GM21381 (cell line): ENCODE measurements around the gene DOCK8.
"Not testable (repeated sequence)": the region's sequence is repeated elsewhere in the genome, so short reads cannot be mapped to it uniquely, and the experiment has no call there.

Experiments used
- ATAC-seq: cut with Tn5 transposase; IDR thresholded peaks from one replicate; pipeline ENCODE4 v1.9.1; 2021; ENCODE audit warnings: mild to moderate bottlenecking, moderate library complexity; ENCODE audit not compliant: unreplicated experiment

The DOCK8 gene

DNA sequence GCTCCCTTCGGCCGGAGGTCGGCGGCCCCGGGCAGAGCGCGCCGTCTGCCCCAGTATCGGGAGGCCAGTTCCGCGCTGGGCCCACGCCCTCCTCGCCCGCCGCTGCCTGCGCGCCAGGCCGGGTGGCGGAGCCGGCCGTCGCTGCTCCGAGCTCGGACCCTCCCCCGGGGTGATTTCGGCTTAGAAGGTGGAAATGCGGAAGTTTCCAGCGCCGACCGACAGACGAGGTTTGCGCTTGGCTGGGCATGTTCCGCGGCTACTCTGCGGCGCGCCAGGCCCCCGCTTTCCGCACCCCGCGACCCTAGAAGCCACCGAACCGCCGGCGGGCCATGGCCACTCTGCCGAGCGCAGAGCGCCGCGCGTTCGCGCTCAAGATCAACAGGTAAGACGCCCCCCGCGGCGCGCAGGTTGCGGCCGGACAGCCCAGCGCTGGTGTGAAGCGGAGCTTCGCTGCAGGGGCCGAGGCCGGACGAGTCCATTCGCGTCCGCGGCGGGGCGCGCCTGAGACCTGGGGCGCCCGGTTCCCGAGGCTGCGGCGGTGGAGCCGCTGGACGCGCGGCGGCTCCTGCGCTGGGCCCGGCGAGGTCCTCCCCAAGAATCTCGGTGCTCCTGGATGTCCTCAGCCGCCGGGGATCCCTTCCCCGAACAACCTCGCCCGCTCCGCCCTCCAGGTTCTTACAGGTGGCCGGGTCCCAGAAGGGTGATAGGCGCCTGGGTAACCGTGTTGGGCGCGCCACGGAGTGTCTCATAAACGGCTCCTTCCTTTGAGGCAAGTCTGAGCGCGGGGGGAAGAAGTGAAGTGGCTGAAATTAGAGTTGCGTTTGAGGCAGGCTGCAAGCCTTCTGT is at the start of gene DOCK8:
Gene DOCK8 (plus strand): TSS at position 218 of the 846 bp plus-strand sequence. CDS start 112 bp downstream, at position 330.
- peak; percentile 89 for ATAC-seq

DNA sequence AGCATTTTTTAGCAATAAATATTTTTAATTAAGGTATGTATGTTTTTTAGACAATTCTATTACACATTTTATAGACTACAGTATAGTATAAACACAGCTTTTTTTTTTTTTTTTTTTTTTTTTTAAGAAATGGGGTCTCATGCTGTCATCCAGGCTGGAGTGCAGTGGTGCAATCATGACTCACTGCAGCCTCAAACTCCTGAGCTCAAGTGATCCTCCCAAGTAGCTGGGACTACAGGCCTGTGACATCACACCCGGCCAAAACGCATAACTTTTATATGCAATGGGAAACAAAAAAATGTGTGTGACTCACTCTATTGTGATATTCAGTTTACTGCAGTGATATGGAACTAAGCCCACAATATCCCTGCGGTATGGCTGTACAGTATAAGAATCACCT is 44.9 kb upstream of the DOCK8 start:
- not testable (repeated sequence) for ATAC-seq

DNA sequence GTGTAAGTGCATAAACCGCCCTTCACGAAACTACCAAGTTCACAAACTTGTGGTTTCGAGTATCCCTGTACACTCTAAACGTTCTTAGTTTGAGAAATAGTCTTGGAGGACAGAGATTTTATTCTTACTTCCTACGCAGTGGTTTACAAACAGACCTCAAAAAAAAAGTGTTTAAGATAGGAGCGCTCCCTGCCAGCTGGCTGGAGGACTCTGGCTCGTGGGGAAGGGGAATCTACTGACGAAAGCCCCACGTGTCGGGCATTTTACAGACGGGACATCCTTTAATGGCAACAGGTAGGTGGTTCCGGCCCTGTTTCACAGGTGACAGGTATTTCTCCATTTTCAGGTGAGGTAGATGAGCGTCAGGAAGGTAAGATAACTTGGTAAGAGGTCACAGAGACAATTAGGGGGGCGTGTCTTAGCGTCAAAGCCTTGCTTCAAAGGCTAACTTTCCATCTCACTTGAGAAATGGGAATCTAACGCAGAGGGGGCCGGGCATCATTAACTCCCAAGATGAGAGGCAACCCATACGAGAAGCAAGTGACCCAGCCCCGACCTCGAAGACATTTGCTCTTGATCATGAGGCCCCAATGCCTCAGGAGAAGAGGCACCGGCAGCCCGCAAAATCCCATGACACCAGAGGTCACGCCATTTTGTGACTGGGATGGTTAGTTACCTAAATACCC is 36.4 kb upstream of the DOCK8 start:
- not testable (repeated sequence) for ATAC-seq

DNA sequence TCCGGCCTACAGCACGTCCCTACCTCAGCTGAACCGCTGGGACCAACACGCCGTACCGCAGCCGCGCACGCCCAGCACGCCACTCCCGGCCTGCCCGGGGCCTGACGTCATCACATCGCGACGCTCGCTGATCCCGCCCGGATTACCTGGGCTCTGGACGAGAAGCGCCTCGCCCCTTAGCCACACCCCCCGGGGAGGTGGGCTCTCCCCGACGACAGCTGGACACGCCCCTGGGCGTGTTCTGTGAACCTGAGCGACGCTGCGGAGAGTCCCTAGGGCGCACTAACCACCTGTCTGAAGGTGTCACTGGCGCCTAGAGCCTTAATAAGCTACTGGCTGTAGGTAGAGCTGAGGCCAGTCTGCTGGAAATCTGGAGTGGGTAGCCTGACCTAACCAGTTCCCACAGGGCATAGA is 35.7 kb upstream of the DOCK8 start, which contains the start of gene ZNG1A:
Gene ZNG1A (minus strand): TSS at position 87 of the 414 bp plus-strand sequence. CDS start 87 bp downstream, outside the sequence.
- ATAC-seq: not testable (repeated sequence)

DNA sequence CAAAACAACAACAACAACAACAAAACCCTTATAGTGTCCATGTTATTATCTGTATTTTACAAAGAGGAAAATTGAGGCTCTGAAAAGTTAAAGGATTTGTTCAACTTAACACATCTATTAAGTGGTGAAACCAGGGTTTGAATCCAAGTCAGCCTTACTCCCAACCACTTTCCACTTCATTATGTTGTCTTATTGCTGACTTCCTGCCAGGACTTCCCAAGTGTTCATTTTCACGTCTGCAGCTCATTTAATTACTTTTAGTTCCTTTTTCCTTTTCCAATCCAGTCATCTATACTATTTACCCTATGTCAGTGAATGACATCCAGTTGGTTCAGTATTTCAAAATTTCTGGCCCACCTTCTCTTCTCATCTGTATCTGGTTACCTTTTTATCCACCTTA is 15.1 kb upstream of the DOCK8 start:
- not testable (repeated sequence) for ATAC-seq

DNA sequence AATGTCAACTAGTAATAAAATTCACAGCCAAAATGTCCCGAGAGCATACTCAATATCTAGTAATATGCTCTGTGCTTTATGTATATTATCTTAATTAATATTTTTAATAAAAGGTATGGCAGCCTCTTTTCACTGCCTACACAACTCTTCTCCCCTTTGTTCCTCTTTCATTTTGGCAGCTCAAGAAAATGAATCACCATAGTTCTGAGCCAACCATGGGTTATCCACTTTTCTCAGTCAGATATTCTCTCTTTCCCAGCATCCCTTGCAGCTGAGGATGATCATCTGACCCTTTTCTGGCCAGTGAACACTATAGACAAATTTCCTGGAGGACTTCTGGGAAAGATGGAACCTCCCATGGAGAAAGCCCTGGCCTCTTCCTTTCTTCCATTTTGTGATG is 8.2 kb upstream of the DOCK8 start:
- no peak for ATAC-seq

DNA sequence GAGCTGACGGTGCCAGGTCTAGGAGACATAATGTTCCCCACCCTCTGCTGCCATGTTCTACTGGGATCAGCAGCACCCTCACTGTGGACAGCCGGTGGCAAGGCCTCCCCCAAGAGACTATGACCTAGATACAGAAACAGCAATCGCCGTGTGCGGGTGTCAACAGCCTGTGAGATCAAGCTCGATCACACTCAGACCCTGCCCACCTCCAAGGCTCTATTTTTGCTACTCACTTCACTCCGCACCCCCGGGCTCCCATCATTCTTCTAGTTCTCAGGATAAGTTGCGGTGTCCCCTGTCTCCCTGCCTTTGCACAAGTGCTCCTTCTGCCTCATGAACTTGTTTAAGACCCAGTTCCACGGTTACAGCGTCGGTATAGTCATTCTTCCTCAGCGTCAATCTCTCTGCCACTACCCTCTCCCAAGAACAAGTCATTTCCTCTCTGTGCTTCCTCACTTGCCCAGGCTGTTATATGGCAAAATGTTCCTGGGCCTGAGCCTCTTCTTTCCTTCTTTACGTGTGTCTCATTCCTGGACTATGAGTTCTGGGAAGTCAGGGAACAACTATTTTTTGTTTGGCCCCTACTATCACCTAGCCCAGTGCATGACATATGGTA is 5.4 kb upstream of the DOCK8 start:
- ATAC-seq: no peak

DNA sequence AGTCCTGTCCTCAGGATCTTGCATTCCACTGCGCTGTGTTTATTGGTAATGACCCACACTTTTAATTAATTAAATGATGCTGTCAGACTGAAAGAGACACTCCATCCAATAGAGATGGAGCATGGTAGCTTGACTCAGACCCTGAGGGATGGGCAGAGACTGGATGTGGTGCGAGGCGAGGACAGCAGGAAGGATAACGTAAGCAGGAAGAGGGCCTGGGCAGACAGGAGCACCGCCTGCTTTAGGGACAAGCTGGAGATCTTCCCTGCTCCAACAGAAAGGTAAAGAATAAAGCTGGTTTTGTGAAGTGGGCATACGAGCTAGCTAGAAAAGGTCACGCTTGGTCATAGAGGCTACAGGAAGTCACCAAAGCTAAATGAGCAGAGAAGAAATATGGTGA is 3.6 kb upstream of the DOCK8 start:
- no peak for ATAC-seq

DNA sequence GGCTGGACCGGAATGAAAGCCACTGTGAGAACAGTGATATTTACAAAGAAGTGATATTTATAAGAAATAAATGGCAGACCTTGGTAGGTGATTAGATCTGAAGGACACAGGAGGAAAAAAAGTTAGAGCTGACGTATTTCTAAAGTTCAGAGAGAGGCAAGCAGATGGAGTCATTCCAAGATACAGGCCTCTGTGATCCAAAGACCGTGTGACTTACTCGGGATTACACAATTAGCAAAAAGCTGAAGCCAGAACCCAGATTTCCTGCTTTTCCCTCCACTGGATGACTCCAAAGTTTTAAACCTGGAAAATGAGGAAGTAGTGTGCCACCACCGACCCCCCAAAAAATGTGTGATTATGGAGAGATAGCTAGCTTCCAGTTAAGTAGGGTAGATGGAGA is 3.1 kb upstream of the DOCK8 start:
- no peak for ATAC-seq

DNA sequence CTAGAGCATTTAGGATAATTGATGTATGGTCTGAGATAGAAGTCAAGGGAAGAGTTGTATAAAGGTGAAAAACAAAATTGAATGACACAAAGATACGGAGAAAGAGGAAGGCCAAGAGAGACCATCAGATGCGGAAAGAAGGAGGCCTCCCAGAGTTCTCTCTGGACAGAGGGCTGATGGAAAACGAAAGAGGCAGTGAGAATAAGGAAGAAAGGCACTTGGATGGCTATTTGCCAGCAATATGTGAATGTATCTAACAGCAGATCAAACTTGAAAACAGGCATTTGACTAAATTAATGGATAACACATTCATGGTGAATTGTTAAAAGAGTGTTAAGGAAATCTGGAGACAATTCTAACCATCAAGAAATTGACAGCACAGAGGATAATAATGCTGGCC is 2.4 kb upstream of the DOCK8 start:
- ATAC-seq: no peak

DNA sequence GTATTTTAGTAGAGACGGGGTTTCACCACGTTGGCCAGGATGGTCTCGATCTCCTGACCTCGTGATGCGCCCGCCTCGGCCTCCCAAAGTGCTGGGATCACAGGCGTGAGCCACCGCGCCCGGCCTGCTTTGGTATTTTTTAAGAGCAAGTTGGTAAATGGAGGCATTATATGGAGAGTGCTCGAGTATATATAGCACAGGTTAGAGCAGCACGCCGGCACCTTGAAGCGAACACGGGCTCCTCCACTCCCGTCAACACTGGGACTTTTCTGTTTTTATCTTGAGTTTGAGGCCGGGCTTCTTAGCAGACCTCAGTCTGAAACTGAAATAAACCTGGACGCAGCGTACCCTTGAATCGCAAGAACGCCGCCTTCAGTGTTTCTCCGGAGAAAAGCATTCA is 764 bp upstream of the DOCK8 start:
- not testable (repeated sequence) for ATAC-seq

DNA sequence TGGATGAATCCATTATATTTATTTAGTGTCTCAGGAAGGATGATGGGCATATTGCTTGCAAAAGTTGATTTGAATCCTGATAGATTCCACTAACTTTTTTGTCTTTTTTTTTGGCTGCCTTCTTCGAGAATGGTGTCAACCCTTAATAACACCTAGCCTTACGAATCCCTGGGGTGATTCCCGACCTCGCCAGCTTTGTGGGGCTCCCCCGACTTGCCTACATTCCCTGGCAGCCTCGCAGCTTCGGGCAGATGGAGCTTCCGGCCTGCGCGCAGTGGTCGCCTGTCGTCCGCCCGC is 366 bp upstream of the DOCK8 start:
- ATAC-seq: no peak

DNA sequence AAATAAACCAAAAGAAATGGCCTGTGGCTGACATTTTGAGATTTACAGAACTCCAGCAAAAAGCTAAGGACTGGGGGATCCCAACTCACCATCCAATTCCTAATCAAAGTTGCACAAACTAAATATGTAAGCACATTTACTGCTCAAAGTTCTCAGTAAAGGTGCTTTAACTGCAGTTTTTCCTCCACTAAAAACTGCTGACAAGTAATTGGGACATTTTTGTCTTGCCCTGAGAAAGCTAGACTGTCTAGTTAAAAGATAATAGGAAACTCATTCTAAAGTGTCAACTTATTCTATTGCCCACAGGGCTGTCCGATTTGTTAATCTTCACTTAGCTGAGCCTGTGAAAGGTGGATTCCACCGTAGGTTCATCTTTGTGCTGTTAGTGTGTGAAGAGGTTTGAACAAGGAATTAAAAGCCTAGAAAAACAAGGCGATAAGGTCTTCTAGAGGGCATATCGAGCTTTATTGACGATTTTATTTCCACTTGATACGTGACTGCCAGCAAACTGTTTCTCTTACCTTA is 1.0 kb downstream of the DOCK8 start:
- no peak for ATAC-seq

DNA sequence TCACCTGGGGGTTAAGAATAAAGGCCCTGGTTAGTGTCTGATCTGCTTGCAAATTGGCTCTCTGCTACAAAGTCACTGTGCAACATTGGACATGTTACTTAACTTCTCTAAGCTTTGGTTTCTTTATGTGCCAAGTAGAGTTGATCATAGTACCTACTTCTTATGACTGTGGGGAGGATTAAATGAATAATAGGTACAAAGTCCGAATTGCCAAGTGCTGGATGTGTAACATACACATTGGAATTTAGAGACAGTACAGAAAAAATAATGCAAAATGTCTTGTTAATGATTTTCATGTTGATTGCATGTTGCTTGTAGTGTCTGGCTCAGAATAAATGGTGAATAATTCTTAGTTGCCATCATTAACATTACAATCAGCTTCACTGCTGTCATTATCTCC is 2.2 kb downstream of the DOCK8 start:
- no peak for ATAC-seq

DNA sequence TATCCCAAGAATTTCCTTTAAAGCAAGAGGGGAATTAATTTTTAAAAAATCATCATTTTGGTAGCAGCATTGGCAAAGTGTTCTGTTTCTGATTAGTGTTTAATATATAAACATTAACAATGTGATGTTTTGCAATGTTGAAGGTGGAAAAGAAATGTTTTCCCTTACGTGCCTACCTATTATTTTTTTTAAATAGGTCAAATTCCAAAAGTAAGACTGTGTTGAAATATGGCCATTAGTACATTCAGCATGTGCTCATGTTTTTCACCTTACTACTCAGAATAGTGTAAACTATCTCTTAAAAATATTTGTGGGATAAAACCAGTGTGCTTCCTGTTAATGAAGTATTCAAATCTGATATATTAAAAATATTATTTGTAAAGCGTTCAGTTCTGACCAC is 3.3 kb downstream of the DOCK8 start:
- no peak for ATAC-seq

DNA sequence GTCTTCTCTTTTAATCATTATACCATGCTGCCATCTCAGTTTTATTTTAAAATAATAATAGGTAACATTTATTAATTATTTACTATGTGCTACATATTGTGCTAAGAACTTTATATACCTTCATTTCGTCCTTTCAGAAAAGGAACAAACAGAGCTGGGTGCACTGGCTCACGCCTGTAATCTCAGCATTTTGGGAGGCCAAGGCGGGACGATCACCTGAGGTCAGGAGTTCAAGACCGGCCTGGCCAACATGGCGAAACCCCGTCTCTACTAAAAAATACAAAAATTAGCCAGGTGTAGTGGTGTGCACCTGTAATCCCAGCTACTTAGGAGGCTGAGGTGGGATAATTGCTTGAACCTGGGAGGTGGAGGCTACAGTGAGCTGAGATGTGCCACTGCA is 4.4 kb downstream of the DOCK8 start:
- not testable (repeated sequence) for ATAC-seq

DNA sequence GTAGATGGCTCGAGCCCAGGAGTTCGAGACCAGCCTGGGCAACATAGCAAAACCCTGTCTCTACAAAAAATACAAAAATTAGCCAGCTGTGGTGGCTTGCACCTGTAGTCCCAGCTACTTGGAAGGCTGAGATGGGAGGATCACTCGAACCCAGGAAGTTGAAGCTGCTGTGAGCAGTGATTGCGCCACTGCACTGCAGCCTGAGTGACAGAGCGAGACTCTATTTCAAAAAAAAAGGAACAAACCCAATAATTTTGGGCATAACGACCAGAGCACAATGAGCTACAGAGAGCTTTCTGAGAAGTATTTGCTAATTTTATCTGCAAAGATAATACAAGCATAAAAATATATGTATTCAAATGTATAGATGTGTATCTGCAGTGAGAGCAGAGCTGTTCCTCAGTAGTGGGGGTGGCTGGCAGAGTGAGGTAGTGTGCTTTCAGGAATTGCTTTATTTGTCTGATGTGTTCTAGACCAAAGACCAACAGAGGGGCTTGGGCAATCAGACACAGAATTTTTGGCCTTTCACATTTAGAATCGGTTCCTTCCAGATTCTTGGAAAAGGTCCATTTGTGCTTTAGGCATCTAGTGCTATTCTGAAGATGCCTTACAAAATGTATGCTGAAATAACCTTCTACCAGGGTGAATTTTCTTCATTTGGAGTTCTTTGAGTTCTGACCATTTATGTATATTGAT is 5.2 kb downstream of the DOCK8 start:
- ATAC-seq: no peak

DNA sequence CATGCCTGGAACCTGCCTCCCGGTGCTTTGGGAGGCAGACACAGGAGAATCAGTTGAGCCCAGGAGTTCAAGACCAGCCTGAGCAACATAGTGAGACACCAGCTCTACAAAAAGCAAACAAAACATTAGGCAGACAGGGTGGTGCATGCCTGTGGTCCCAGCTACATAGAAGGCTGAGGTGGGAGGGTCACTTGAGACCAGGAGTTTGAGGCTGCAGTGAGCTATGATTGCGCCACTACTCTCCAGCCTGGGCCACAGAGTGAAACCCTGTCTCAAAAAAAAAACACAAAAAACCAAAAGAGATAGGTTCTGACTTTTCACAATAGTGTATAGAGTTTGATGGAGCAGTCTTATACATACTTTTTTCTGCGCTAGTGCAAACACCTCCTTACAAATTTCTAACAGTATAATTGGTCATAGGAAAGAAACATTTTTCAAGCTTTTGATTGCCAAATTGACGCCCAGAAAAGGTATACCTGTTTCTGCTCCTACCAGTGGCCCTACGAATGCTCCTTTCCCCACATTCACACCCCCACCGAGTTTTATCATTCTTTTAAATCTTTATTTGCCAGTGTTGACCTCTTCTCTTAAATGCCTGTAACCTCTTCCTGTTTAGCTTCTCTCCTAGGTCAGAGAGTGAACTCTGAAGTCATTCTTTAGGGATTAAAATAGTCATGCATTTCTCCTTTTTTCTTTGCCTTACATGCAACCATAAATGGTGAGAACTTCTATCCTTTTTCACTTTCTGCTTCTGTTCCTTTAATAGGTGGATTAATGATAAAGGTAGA is 7.5 kb downstream of the DOCK8 start:
- no peak for ATAC-seq

DNA sequence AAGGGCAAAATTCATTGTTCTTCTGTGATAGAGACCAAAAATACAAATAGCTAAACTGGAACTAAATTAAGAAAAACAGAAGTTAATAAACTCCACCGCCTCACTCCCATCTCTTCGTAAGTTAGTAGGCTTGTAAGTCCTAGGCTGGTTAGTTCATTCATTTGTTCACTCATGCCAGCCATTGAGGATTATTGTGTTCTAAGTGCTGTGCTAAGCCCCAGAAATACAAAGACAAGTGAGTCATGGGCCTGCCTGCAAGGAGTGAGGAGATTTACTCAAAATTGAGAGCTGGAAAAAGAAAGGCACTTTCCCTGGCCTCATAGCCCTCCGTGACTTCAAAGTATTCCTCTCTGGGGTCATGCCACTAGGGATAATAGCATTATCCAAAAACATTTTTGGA is 8.5 kb downstream of the DOCK8 start:
- no peak for ATAC-seq

DNA sequence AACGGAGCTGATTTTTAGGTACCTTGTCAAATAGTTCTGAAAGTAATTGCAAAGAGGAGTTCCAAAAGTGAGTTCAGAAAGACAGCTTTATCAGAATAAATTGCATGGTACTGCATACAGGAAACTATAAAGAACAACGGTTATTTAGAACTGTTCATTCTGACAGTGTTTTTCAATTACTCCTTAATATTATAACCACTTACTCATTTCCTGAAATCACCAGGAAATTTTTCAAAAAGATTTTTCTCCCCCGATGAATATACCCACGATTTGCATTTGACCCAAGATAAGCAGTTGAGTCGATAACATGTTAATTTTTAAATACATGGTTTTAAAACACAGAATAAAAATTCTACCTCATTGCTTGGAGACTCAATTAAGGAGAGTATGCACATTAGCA is 9.4 kb downstream of the DOCK8 start:
- ATAC-seq: no peak
